Muscle of leg (tissue), 11 donors: ENCODE measurements around the gene LMBR1. TPM values are rescaled to one million over a fixed set of nuclear protein-coding genes. Genes with fewer than 3 reads are reported as not detected.
A peak's percentile ranks its signal among the peaks of the same experiment; 100 is the strongest.
"Not testable (repeated sequence)": the region's sequence is repeated elsewhere in the genome, so short reads cannot be mapped to it uniquely, and the experiment has no call there.

Experiments
- DNase-seq: peaks from one replicate; pipeline ENCODE4 v3.0.0; 2013
- H3K27ac ChIP-seq: one replicate; pipeline ENCODE4 v1.5.1; 2013; ENCODE audit warnings: mild to moderate bottlenecking, low read length, control low read depth
- H3K27me3 ChIP-seq: one replicate; pipeline ENCODE4 v1.6.1; 2013; ENCODE audit warnings: low read length; ENCODE audit not compliant: control insufficient read depth, insufficient read depth
- H3K36me3 ChIP-seq: one replicate; pipeline ENCODE4 v1.6.1; 2013; ENCODE audit warnings: low read length; ENCODE audit not compliant: control insufficient read depth, insufficient read depth
- H3K4me1 ChIP-seq: one replicate; pipeline ENCODE4 v1.6.1; 2013; ENCODE audit warnings: low read length; ENCODE audit not compliant: control insufficient read depth, insufficient read depth
- H3K4me3 ChIP-seq: one replicate; pipeline ENCODE4 v1.5.1; 2013; ENCODE audit warnings: low read length, control low read depth
- H3K9me3 ChIP-seq: replicated peaks from 2 replicates; pipeline ENCODE4 v1.6.1; 2013; ENCODE audit warnings: low read depth, low read length; ENCODE audit not compliant: control insufficient read depth
- WGBS: methylation state at CpG from one replicate; pipeline ENCODE4 v1.1.5; 2013; ENCODE audit warnings: missing lambda C conversion rate; ENCODE audit not compliant: insufficient coverage; 5-methylcytosine and 5-hydroxymethylcytosine counted together
- polyA plus RNA-seq, 8 donors: library from polyadenylated mRNA; unstranded; fragments of 120-200 nt; gene quantifications; one replicate each; pipeline versions ENCODE4 v1.2.1 to v1.2.3, GENCODE V29; 2013; ENCODE audit warnings: inconsistent platforms in 1 of 8, low replicate concordance in 1 of 8; ENCODE audit not compliant: insufficient read length in 8 of 8, insufficient read depth in 1 of 8
- total RNA-seq: library from RNA; stranded (reverse); fragments of 120-200 nt; gene quantifications from one replicate; pipeline ENCODE4 v1.2.4, GENCODE V29; 2013

The LMBR1 gene
- total and polyA plus RNA-seq, 9 donors = 25.3 to 42.8 (median 30.8) TPM

DNA sequence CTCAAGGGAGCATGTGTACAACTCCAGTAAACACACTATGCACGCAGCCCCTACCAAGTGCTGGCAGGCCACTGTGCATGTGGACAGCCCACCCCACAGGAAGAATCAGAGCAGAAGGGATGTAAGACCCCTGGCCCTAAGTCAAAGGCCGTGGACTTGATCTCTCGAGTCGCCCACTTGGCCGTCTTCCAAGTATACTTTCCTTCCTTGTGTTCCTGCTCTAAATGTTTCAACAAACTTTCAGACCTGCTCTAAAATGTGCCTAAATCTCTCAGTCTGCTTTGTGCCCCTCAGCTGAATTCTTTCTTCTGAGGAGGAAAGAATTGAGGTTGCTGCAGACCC lies 35.4 kb upstream of the LMBR1 start:
- no peaks in the 10 kb centered on the region for H3K9me3 ChIP-seq
- no peaks in the 10 kb centered on the region for H3K36me3 ChIP-seq
- H3K27me3 ChIP-seq = peaks cover 9% of the 10 kb centered on the region
- 25% methylated on average over 5 of the region's 5 CpGs for WGBS
- no peaks in the 10 kb centered on the region for H3K4me1 ChIP-seq
- H3K4me3 ChIP-seq = no peak overlapping the region
- DNase-seq = no peak
- no peak overlapping the region for H3K27ac ChIP-seq

DNA sequence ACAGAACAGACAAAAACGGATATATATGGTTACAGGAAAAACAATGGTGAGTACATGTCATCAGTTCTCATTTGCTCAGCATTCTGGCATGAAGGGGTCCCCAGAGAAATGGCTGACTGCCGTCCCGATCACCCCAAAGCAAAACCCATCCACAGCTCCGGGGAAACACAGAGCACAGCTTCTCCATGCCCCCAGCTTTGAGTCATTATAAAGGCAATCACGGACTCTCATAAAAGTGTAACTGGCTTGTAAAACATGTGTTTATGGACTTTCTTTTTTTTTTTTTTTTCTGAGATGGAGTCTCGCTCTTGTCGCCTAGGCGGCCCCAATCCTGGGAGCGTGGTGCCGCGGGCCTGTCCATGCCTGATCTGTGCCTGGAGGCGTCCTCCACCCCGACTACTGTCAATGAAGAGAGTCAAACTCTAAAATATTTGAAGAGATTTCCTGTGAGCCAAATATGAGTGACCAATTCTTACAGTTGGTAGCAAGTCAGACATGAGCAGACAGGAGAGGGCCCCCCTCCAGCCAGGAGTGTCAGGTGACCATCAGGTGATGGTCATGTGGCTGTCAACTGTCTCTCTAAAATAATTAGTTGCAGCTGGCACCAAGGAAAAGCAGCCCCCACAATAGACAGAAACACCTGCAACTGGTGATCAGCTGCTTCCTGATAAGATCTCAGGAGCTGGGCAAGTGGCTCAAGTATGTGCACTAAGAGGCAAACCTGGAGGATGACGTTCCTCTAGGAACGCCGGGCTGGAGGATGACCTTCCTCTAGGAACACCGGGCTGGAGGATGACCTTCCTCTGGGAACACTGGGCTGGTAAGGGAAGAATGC lies 34.8 kb upstream of the LMBR1 start:
- peak; percentile 22 for DNase-seq
- H3K27me3 ChIP-seq = peaks cover 9% of the 10 kb centered on the region
- no peak overlapping the region for H3K4me3 ChIP-seq
- H3K36me3 ChIP-seq = no peaks in the 10 kb centered on the region
- H3K27ac ChIP-seq = no peak overlapping the region
- WGBS = 36% methylated on average over 5 of the region's 17 CpGs
- no peaks in the 10 kb centered on the region for H3K9me3 ChIP-seq
- H3K4me1 ChIP-seq = no peaks in the 10 kb centered on the region

DNA sequence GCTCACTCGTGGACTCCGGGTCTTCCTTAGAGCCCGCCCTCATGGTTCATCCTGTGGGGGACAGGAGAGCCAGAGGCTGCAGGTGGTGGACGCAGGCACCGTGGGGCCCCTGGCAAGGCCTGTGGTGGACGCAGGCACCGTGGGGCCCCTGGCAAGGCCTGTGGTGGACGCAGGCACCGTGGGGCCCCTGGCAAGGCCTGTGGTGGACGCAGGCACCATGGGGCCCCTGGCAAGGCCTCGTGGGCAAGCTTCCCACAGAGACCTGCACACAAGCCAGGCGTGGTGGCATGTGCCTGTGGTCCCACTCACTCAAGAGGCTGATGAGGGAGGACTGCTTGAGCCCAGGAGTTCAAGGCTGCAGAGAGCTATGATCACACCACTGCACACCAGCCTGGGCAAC lies 32.8 kb upstream of the LMBR1 start:
- not testable (repeated sequence) for H3K36me3 ChIP-seq

DNA sequence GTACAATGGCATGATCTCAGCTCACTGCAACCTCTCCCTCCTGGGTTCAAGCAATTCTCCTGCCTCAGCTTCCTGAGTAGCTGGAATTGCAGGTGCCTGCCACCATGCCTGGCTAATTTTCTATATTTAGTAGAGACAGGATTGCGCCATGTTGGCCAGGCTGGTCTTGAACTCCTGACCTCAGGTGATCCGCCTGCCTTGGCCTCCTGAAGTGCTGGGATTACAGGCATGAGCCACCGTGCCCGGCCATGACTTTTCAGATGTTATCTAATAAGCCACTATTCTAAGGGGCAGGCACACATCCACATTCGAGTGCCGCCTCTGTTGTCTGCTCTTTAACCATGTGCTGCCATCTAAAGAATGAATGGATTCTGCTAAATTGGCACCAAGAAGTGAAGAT lies 29.3 kb upstream of the LMBR1 start:
- H3K4me3 ChIP-seq, DNase-seq, H3K27me3 ChIP-seq, H3K36me3 ChIP-seq, H3K9me3 ChIP-seq, H3K27ac ChIP-seq, H3K4me1 ChIP-seq: not testable (repeated sequence)
- 78% methylated on average over 5 of the region's 6 CpGs for WGBS

More for the DNA sequence above, 32.8 kb upstream of the LMBR1 start:
- 77% methylated on average over 10 of the region's 12 CpGs for WGBS
- not testable (repeated sequence) for H3K4me1 ChIP-seq, H3K27ac ChIP-seq, DNase-seq, H3K27me3 ChIP-seq, H3K9me3 ChIP-seq, H3K4me3 ChIP-seq

DNA sequence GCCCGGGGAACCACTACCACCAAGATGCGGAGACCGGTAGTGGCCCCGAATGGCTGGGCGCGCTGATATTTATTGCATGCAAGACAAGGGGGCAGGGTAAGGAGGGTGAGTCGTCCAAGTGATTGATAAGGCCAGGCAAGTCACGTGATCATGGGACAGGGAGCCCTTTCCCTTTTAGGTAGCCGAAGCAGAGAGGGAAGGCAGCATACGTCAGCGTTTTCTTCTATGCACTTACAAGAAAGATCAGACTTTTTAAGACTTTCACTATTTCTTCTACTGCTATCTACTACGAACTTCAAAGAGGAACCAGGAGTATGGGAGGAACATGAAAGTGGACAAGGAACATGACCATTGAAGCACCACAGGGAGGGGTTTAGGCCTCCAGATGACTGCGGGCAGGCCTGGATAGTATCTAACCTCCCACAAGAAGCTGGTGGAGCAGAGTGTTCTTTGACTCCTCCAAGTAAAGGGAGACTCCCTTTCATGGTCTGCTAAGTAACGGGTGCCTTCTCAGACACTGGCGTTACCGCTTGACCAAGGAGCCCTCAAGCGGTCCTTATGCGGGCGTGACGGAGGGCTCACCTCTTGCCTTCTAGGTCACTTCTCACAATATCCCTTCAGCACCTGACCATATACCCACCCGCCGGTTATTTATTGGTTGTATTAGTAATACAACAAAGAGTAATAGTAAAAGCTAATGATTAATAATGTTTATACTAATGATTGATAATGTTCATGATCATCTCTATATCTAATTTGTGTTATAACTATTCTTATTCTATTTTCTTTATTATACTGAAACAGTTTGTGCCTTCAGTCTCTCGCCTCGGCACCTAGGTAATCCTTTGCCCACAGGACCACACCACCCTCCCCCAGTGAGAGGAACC lies 27.7 kb upstream of the LMBR1 start:
- DNase-seq, H3K27ac ChIP-seq, H3K9me3 ChIP-seq, H3K36me3 ChIP-seq, H3K27me3 ChIP-seq, H3K4me1 ChIP-seq, H3K4me3 ChIP-seq: not testable (repeated sequence)
- WGBS = 72% methylated on average over 9 of the region's 24 CpGs

DNA sequence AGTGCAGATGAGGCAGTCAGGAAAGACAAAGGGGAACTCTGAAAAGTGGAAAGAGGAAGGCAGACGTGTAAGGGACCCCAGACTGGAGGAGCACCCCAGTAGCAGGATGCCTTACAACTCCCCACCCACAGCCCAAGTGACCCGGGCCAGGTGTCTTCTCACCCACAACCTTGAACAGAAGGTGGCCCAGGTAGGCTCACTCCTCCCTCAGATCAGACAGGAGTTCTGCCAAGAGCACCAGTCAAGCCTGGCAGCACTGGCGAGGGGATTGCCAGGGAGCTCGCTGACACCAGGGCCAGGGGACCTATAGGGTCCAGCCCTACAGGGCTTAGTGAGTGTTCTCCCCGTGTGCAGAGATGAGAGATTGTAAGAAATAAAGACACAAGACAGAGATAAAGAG lies 27.1 kb upstream of the LMBR1 start:
- no peaks in the 10 kb centered on the region for H3K4me1 ChIP-seq
- no peak for DNase-seq
- H3K27ac ChIP-seq = no peak overlapping the region
- peaks cover 5% of the 10 kb centered on the region for H3K27me3 ChIP-seq
- H3K36me3 ChIP-seq = no peaks in the 10 kb centered on the region
- H3K4me3 ChIP-seq = no peak overlapping the region
- 76% methylated on average over 2 of the region's 5 CpGs for WGBS
- H3K9me3 ChIP-seq = peaks cover 2% of the 10 kb centered on the region

DNA sequence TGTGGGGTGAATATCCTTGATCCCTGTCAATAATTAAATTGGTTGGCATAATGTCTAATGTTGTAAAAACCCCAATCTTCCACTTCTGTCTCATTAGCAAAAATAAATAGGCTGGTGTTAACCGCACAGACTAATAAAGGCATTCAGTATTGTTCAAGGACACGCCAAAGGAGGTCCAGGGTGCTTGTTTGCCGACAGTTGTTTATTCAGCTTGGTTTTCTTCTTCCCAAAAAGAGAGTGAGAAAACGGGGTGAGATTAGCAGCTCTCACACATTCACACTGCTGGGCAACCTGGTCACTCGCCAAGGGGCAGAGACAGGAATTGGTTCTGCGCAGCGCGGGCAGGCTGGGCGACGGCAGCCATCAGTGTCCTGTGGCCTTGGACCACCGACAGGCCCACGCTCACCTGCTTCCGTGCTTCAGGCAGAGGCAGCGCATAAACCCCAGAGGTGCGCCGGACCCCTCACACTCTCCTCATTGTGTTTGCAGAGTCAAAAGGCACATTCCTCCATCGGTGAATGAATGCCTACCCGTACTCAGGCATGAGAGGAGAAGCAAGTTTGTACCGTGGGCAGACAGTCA lies 26.2 kb upstream of the LMBR1 start:
- Histone ChIP-seq H3K4me3 (no peak overlapping the region), H3K9me3 (peaks cover 2% of the 10 kb centered on the region), H3K27me3 (peaks cover 5% of the 10 kb centered on the region), H3K27ac (no peak overlapping the region), H3K4me1 (no peaks in the 10 kb centered on the region), H3K36me3 (no peaks in the 10 kb centered on the region)
- 83% methylated on average over 17 of the region's 19 CpGs for WGBS
- DNase-seq = no peak

DNA sequence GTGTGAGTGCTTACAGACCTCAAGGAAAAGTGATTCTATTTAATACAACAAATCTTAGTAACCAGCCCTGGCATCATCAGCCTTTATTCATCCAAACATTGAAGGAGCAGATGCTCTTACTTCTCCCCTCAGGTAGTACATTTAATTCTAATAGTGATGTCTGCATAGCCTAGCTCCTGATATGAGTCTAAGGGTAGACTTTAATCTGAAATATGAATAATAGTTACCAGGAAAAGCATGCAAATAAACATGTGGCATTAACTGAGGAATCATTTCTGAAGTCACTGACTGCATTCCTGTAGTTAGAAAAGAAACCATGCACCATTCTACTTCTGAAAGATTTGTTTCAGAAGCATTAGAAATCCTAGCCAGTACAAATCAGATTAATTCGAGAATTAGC lies 25.7 kb upstream of the LMBR1 start:
- H3K27me3 ChIP-seq = peaks cover 5% of the 10 kb centered on the region
- DNase-seq = no peak
- no peaks in the 10 kb centered on the region for H3K36me3 ChIP-seq
- peaks cover 2% of the 10 kb centered on the region for H3K9me3 ChIP-seq
- no CpG with 5 or more reads among the region's 1 CpG for WGBS
- no peak overlapping the region for H3K27ac ChIP-seq
- H3K4me1 ChIP-seq = no peaks in the 10 kb centered on the region
- no peak overlapping the region for H3K4me3 ChIP-seq

DNA sequence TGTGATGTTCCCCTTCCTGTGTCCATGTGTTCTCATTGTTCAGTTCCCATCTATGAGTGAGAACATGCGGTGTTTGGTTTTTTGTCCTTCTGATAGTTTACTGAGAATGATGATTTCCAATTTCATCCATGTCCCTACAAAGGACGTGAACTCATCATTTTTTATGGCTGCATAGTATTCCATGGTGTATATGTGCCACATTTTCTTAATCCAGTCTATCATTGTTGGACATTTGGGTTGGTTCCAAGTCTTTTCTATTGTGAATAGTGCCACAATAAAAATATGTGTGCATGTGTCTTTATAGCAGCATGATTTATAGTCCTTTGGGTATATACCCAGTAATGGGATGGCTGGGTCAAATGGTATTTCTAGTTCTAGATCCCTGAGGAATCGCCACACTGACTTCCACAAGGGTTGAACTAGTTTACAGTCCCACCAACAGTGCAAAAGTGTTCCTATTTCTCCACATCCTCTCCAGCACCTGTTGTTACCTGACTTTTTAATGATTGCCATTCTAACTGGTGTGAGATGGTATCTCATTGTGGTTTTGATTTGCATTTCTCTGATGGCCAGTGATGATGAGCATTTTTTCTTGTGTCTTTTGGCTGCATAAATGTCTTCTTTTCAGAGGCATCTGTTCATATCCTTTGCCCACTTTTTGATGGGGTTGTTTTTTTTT lies 16.7 kb upstream of the LMBR1 start:
- not testable (repeated sequence) for H3K4me3 ChIP-seq, H3K27ac ChIP-seq, H3K27me3 ChIP-seq, DNase-seq, H3K9me3 ChIP-seq, H3K36me3 ChIP-seq, H3K4me1 ChIP-seq
- WGBS = no CpG with 5 or more reads among the region's 3 CpGs

DNA sequence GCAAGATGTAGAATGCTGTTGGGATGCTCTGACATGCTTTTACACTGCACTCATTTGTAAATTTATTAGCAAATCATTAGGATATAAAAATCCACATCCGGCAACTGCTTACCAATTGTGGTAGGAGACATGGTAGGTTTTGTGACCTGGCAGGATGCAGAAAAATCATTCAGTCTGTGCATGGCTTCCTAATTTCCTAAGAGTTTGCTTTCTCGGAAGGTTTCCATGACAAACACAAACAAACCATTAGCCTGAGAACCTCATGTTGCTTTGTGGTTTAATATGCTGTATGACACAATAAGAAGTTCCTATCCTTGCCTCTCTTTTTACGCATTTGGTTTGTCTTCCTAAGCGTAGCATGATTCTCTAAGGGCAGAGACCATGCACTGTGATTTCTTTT lies 14.7 kb upstream of the LMBR1 start:
- no peak overlapping the region for H3K4me3 ChIP-seq
- peak; percentile 87 for DNase-seq
- peak overlapping the region; percentile 65 for H3K27ac ChIP-seq
- no peaks in the 10 kb centered on the region for H3K27me3 ChIP-seq
- H3K36me3 ChIP-seq = no peaks in the 10 kb centered on the region
- WGBS = no CpG with 5 or more reads among the region's 4 CpGs
- H3K9me3 ChIP-seq = no peaks in the 10 kb centered on the region
- peaks cover 11% of the 10 kb centered on the region for H3K4me1 ChIP-seq
